PC-9 (cell line): ENCODE results near the gene PTGER3. TPM values are rescaled to one million over a fixed set of nuclear protein-coding genes. Genes with fewer than 3 reads are reported as not detected.

Experiments used
- BruUV-seq: library from RNA; stranded (reverse); fragments of 400-500 nt; replicated peaks from 2 replicates; lab custom pipeline; 2021; lab: Mats Ljungman, UMichigan
- CTCF ChIA-PET: fragments of 300-600 bp; sonication (Branson Sonifier 250); formaldehyde crosslinking; loops from one replicate; lab custom pipeline; 2022; ENCODE audit warnings: antibody characterized with exemption; lab: Charles Lee
- POLR2A ChIA-PET: fragments of 300-600 bp; sonication (Branson Sonifier 250); formaldehyde crosslinking; loops from one replicate; lab custom pipeline; 2022; ENCODE audit warnings: antibody characterized with exemption; ENCODE audit not compliant: unreplicated experiment; lab: Charles Lee
- DNase-seq, 2 experiments: peaks; one replicate each; pipeline versions ENCODE4 v3.0.0 to v3.0.0-alpha.2; 2015 to 2022; ENCODE audit warnings: mixed read lengths in 1 of 2
- H2AFZ ChIP-seq: fragments of 200-600 bp; sonication (generic); 2 replicates; pipeline ENCODE4 v1.8.1; 2017; ENCODE audit warnings: antibody characterized with exemption
- H3F3A ChIP-seq: fragments of 200-600 bp; sonication (generic); 2 replicates; pipeline ENCODE4 v1.8.1; 2017; ENCODE audit warnings: antibody characterized with exemption, mild to moderate bottlenecking, low read depth; ENCODE audit not compliant: insufficient read depth
- H3K27ac ChIP-seq: fragments of 200-600 bp; sonication (generic); 2 replicates; pipeline ENCODE4 v1.6.1; 2016; ENCODE audit warnings: mixed run types
- H3K27me3 ChIP-seq: fragments of 200-600 bp; sonication (generic); 2 replicates; pipeline ENCODE4 v1.6.1; 2016; ENCODE audit warnings: low read depth, mixed run types; ENCODE audit not compliant: insufficient read depth
- H3K36me3 ChIP-seq: fragments of 200-600 bp; sonication (generic); 2 replicates; pipeline ENCODE4 v1.6.1; 2016; ENCODE audit warnings: low read depth, mixed run types
- H3K4me1 ChIP-seq: fragments of 200-600 bp; sonication (generic); replicated peaks from 2 replicates; pipeline ENCODE4 v1.6.1; 2016; ENCODE audit warnings: mixed run types; ENCODE audit not compliant: insufficient read depth
- H3K4me2 ChIP-seq: fragments of 200-600 bp; sonication (generic); 2 replicates; pipeline ENCODE4 v1.6.1; 2017; ENCODE audit warnings: mixed run types
- H3K4me3 ChIP-seq: fragments of 200-600 bp; sonication (generic); 2 replicates; pipeline ENCODE4 v1.6.1; 2016; ENCODE audit warnings: mixed run types
- H3K79me2 ChIP-seq: fragments of 200-600 bp; sonication (generic); 2 replicates; pipeline ENCODE4 v1.6.1; 2017; ENCODE audit warnings: low read depth, mixed run types
- H3K9me2 ChIP-seq: fragments of 200-600 bp; sonication (generic); 2 replicates; pipeline ENCODE4 v1.8.1; 2017; ENCODE audit warnings: mild to moderate bottlenecking; ENCODE audit not compliant: insufficient read depth
- H3K9me3 ChIP-seq: fragments of 200-600 bp; sonication (generic); 2 replicates; pipeline ENCODE4 v1.8.1; 2016; ENCODE audit warnings: low read depth; ENCODE audit not compliant: insufficient read depth
- H4K20me1 ChIP-seq: fragments of 200-600 bp; sonication (generic); 2 replicates; pipeline ENCODE4 v1.8.1; 2017; ENCODE audit not compliant: insufficient read depth
- CTCF ChIP-seq: fragments of 200-600 bp; sonication (generic); conservative IDR thresholded peaks from 2 replicates; pipeline ENCODE4 v1.6.1; 2017; ENCODE audit warnings: mixed run types, antibody characterized with exemption, mild to moderate bottlenecking, moderate library complexity
- EZH2 ChIP-seq: fragments of 200-600 bp; sonication (generic); IDR thresholded peaks from 2 replicates; pipeline ENCODE4 v1.8.0; 2017; ENCODE audit warnings: antibody characterized with exemption, low read depth
- intact Hi-C: fragments of 100-400 bp; cut with micrococcal nuclease; formaldehyde crosslinking; loops from one replicate; pipeline ENCODE4 v1.10.0; 2022; ENCODE audit not compliant: unreplicated experiment
- total RNA-seq: library from RNA; stranded (reverse); gene quantifications from 2 replicates; pipeline ENCODE4 v1.2.3, GENCODE V29; 2021

Gene PTGER3
- total RNA-seq, 1 experiment from 2014 or later = 0.13 TPM

GRCh38 chr1:71089536-71090270 is 42.1 kb upstream of the PTGER3 start:
- Histone ChIP-seq H3K9me3 (no peaks in the 10 kb centered on the region), H3K27ac (no peak overlapping the region), H3K4me3 (no peak overlapping the region), H3K4me2 (no peak overlapping the region), H3K36me3 (no peaks in the 10 kb centered on the region), H3K27me3 (no peaks in the 10 kb centered on the region), H4K20me1 (no peaks in the 10 kb centered on the region), H3F3A (no peaks in the 10 kb centered on the region), H3K79me2 (no peaks in the 10 kb centered on the region), H3K4me1 (no peaks in the 10 kb centered on the region), H3K9me2 (no peaks in the 10 kb centered on the region), H2AFZ (no peak overlapping the region)
- no TSS peak for BruUV-seq
- ChIA-PET CTCF (no interaction called here), POLR2A (no interaction called here)
- DNase-seq = no peak
- intact Hi-C loops = no loop called here
- no peak for TF ChIP-seq CTCF
- no peak for TF ChIP-seq EZH2

- no peak overlapping the region for H3K4me3 ChIP-seq
- no peak overlapping the region for H2AFZ ChIP-seq
- no peaks in the 10 kb centered on the region for H3F3A ChIP-seq
- H3K79me2 ChIP-seq = no peaks in the 10 kb centered on the region
- H3K27ac ChIP-seq = no peak overlapping the region
- CTCF ChIA-PET = no interaction called here
- H3K9me3 ChIP-seq = no peaks in the 10 kb centered on the region
- intact Hi-C loops = no loop called here
- BruUV-seq = no TSS peak
- no peaks in the 10 kb centered on the region for H3K4me1 ChIP-seq
- H3K4me2 ChIP-seq = no peak overlapping the region
- H3K9me2 ChIP-seq = no peaks in the 10 kb centered on the region
- no peaks in the 10 kb centered on the region for H4K20me1 ChIP-seq
- no peaks in the 10 kb centered on the region for H3K27me3 ChIP-seq
- H3K36me3 ChIP-seq = no peaks in the 10 kb centered on the region
- no peak for TF ChIP-seq EZH2
- TF ChIP-seq CTCF = no peak
- POLR2A ChIA-PET = no interaction called here
- no peak for DNase-seq
Measured at GRCh38 chr1:71088645-71089287, 41.1 kb upstream of the PTGER3 start.

GRCh38 chr1:71087713-71088112 is 40.1 kb upstream of the PTGER3 start:
- no peaks in the 10 kb centered on the region for H3K36me3 ChIP-seq
- H3K4me2 ChIP-seq = no peak overlapping the region
- no TSS peak for BruUV-seq
- H3K27ac ChIP-seq = no peak overlapping the region
- no peaks in the 10 kb centered on the region for H4K20me1 ChIP-seq
- H2AFZ ChIP-seq = no peak overlapping the region
- ChIA-PET POLR2A (no interaction called here), CTCF (no interaction called here)
- intact Hi-C loops = no loop called here
- H3K9me2 ChIP-seq = no peaks in the 10 kb centered on the region
- no peaks in the 10 kb centered on the region for H3F3A ChIP-seq
- H3K4me3 ChIP-seq = no peak overlapping the region
- no peaks in the 10 kb centered on the region for H3K79me2 ChIP-seq
- no peak for TF ChIP-seq CTCF
- TF ChIP-seq EZH2 = no peak
- DNase-seq = no peak
- no peaks in the 10 kb centered on the region for H3K27me3 ChIP-seq
- H3K4me1 ChIP-seq = no peaks in the 10 kb centered on the region
- H3K9me3 ChIP-seq = no peaks in the 10 kb centered on the region
